DOHH2 (cell line): ENCODE data around the gene ANKDD1B.

Experiments used
- H3F3A ChIP-seq: fragments of 200-600 bp; sonication (generic), shearing (Covaris generic); 2 replicates; pipeline ENCODE4 v1.6.0; 2016; ENCODE audit warnings: antibody characterized with exemption, mild to moderate bottlenecking; ENCODE audit not compliant: control insufficient read depth, insufficient read depth
- H3K27ac ChIP-seq: fragments of 200-600 bp; sonication (generic); 2 replicates; pipeline ENCODE4 v1.5.1; 2014; ENCODE audit warnings: low read depth, mild to moderate bottlenecking, low read length, moderate library complexity
- H3K27me3 ChIP-seq: fragments of 200-600 bp; sonication (generic); 2 replicates; pipeline ENCODE4 v1.6.1; 2014; ENCODE audit warnings: mild to moderate bottlenecking, low read length, mixed read lengths; ENCODE audit not compliant: control insufficient read depth
- H3K36me3 ChIP-seq: fragments of 200-600 bp; sonication (generic); 2 replicates; pipeline ENCODE4 v1.6.1; 2014; ENCODE audit warnings: mild to moderate bottlenecking, low read length, moderate library complexity, mixed read lengths; ENCODE audit not compliant: control insufficient read depth
- H3K4me1 ChIP-seq: fragments of 200-600 bp; sonication (generic); 2 replicates; pipeline ENCODE4 v1.6.1; 2014; ENCODE audit warnings: mild to moderate bottlenecking, low read length, mixed read lengths; ENCODE audit not compliant: control insufficient read depth
- H3K4me2 ChIP-seq: fragments of 200-600 bp; sonication (generic); 2 replicates; pipeline ENCODE4 v1.6.0; 2014; ENCODE audit warnings: mild to moderate bottlenecking, low read length, moderate library complexity
- H3K4me3 ChIP-seq: fragments of 200-600 bp; sonication (generic); 2 replicates; pipeline ENCODE4 v1.5.1; 2014; ENCODE audit warnings: mild to moderate bottlenecking, low read length, mixed read lengths
- H3K79me2 ChIP-seq: fragments of 200-600 bp; sonication (generic); 2 replicates; pipeline ENCODE4 v1.6.1; 2014; ENCODE audit warnings: mild to moderate bottlenecking, low read length, mixed read lengths; ENCODE audit not compliant: control insufficient read depth
- H3K9me2 ChIP-seq: fragments of 200-600 bp; sonication (generic); replicated peaks from 2 replicates; pipeline ENCODE4 v1.6.1; 2014; ENCODE audit warnings: mild to moderate bottlenecking, low read length, mixed read lengths; ENCODE audit not compliant: control insufficient read depth
- H3K9me3 ChIP-seq: fragments of 200-600 bp; sonication (generic); 2 replicates; pipeline ENCODE4 v1.6.1; 2014; ENCODE audit warnings: antibody characterized with exemption, low read length, mixed read lengths; ENCODE audit not compliant: control insufficient read depth, insufficient read depth
- H4K20me1 ChIP-seq: fragments of 200-600 bp; sonication (generic); 2 replicates; pipeline ENCODE4 v1.6.0; 2014; ENCODE audit warnings: low read depth, mild to moderate bottlenecking, antibody characterized with exemption, low read length, moderate library complexity; ENCODE audit not compliant: control insufficient read depth, insufficient read depth
- EZH2phosphoT487 ChIP-seq: fragments of 200-600 bp; sonication (generic); IDR thresholded peaks from 2 replicates; pipeline ENCODE4 v1.6.1; 2017; ENCODE audit warnings: borderline replicate concordance, mild to moderate bottlenecking, antibody characterized with exemption, low read length, moderate library complexity, mixed read lengths
- TF ChIP-seq, protein P1 (sequence below): fragments of 200-600 bp; sonication (generic); IDR thresholded peaks from one replicate; pipeline ENCODE4 v1.5.1; 2014; ENCODE audit warnings: antibody characterized with exemption, mild to moderate bottlenecking, low read depth, low read length; ENCODE audit not compliant: poor library complexity, severe bottlenecking

ANKDD1B gene

DNA sequence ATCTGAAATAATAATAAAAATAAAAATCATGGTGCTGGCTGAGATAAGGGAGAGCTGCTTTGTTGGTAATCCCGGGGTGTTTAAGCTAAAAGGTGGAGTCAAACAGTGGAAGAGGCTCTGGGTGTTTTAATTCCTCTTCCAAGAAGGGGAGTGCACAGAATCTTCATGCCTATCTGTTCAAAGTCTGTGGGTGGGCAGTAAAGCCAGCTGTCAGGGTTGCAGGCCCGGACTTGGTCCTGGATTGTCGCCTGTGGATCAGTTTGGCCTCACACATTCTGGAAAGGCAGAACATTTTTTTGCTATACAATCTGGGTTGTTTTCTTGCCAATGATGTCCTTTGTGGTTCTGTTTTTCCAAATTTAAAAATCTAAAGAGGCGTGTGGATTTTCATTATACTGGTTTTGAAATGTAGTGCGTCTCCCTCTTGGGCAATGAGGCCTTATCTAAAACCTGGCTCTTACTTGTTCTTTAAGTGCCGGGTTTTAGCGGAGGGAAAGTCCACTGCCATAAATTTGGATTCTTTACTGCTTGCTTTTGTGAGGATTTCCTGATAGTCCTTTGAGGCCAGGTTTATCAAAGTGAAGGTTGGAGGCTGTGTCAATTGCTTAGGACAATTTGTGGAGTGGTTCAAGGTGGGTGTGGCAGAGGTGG is 5.8 kb downstream of the ANKDD1B start:
- Histone ChIP-seq H3K27me3 (no peaks in the 10 kb centered on the region; the same call in 1 of the 2 replicates), H4K20me1 (no peaks in the 10 kb centered on the region), H3K27ac (no peak overlapping the region), H3K9me2 (no peaks in the 10 kb centered on the region), H3K4me2 (no peak overlapping the region), H3K9me3 (no peaks in the 10 kb centered on the region), H3F3A (no peaks in the 10 kb centered on the region), H3K4me3 (no peak overlapping the region), H3K36me3 (no peaks in the 10 kb centered on the region), H3K79me2 (no peaks in the 10 kb centered on the region), H3K4me1 (no peaks in the 10 kb centered on the region)
- TF ChIP-seq, protein P1, sequence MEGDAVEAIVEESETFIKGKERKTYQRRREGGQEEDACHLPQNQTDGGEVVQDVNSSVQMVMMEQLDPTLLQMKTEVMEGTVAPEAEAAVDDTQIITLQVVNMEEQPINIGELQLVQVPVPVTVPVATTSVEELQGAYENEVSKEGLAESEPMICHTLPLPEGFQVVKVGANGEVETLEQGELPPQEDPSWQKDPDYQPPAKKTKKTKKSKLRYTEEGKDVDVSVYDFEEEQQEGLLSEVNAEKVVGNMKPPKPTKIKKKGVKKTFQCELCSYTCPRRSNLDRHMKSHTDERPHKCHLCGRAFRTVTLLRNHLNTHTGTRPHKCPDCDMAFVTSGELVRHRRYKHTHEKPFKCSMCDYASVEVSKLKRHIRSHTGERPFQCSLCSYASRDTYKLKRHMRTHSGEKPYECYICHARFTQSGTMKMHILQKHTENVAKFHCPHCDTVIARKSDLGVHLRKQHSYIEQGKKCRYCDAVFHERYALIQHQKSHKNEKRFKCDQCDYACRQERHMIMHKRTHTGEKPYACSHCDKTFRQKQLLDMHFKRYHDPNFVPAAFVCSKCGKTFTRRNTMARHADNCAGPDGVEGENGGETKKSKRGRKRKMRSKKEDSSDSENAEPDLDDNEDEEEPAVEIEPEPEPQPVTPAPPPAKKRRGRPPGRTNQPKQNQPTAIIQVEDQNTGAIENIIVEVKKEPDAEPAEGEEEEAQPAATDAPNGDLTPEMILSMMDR = no peak
- no peak for TF ChIP-seq EZH2phosphoT487

DNA sequence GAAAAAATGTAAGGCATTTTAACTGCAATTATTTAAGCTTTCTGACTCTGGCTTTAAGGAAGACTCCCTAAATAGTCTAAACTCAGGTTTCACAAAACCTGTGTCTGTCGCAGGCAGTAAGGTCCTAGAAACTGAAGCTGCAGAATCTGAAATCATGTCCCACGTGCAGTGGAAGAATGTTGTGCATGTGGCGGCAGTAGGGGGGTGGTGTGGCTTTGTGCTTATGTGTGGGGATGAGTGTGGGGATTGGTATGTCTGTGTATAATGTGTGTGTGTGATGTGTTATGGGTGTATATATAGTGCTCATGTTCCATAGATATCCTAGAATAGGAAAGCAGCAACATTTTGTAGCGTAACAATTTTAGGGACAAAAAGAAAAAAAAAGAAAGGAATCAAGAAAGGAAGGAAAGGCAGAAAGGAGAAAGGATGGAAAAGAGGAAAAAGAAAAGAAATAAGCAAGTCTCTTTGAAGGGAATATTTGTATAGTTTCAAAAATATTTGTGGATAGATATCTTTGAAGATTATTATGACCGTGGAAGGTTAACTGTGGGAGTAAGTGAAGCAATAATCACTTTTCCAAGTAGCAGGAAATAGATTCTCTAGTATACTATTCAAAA is 6.6 kb downstream of the ANKDD1B start:
- H3K36me3 ChIP-seq = no peaks in the 10 kb centered on the region
- no peak for TF ChIP-seq EZH2phosphoT487
- TF ChIP-seq, protein P1 = no peak
- no peaks in the 10 kb centered on the region for H3F3A ChIP-seq
- no peaks in the 10 kb centered on the region for H3K9me3 ChIP-seq
- H3K27me3 ChIP-seq = no peaks in the 10 kb centered on the region; the same call in 1 of the 2 replicates
- no peak overlapping the region for H3K4me2 ChIP-seq
- no peaks in the 10 kb centered on the region for H3K9me2 ChIP-seq
- H3K4me1 ChIP-seq = no peaks in the 10 kb centered on the region
- no peaks in the 10 kb centered on the region for H4K20me1 ChIP-seq
- H3K27ac ChIP-seq = no peak overlapping the region
- no peaks in the 10 kb centered on the region for H3K79me2 ChIP-seq
- H3K4me3 ChIP-seq = no peak overlapping the region

DNA sequence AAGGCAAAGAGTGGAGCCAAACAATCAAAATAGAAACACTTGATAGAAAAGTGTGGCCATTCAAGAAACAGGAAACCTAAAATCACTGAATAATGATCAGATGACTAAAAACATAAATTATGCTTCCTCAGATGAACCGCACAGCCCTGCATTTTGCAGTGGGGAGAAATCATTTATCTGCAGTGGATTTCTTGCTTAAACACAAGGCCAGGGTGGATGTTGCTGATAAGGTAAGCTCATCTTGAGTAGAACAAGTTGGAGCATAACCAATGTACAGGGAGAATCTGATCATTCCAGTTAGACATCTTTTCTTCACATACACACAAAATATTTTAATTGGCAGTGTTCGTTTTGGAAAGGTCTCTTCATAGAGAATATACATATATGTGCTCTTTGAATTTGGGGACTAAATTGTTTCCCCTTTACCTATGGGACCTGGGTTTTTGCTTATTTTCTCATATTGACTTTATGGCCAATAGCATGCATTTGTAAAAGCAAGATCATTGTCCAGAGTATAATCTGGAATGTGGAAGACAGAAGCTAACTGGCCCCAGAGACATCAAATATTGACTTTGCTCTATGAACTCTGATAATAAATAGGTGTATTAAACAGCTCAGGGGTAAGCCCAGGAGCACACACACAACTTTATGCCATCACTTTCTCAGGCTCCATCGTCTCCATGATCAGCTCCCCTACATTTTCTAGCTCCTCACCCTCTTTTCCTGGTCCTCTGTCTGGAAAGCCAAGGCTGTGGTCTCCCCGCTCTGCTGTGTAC is 9.1 kb downstream of the ANKDD1B start:
- no peaks in the 10 kb centered on the region for H3K9me3 ChIP-seq
- no peaks in the 10 kb centered on the region for H4K20me1 ChIP-seq
- no peak overlapping the region for H3K4me2 ChIP-seq
- H3K9me2 ChIP-seq = no peaks in the 10 kb centered on the region
- H3K4me3 ChIP-seq = no peak overlapping the region
- H3K79me2 ChIP-seq = no peaks in the 10 kb centered on the region
- no peaks in the 10 kb centered on the region for H3K27me3 ChIP-seq
- no peak overlapping the region for H3K27ac ChIP-seq
- H3K36me3 ChIP-seq = no peaks in the 10 kb centered on the region
- H3F3A ChIP-seq = no peaks in the 10 kb centered on the region
- no peak for TF ChIP-seq EZH2phosphoT487
- TF ChIP-seq, protein P1 = no peak
- no peaks in the 10 kb centered on the region for H3K4me1 ChIP-seq
